ENCODE measurements around the gene LY6G6F.

Gene LY6G6F

DNA sequence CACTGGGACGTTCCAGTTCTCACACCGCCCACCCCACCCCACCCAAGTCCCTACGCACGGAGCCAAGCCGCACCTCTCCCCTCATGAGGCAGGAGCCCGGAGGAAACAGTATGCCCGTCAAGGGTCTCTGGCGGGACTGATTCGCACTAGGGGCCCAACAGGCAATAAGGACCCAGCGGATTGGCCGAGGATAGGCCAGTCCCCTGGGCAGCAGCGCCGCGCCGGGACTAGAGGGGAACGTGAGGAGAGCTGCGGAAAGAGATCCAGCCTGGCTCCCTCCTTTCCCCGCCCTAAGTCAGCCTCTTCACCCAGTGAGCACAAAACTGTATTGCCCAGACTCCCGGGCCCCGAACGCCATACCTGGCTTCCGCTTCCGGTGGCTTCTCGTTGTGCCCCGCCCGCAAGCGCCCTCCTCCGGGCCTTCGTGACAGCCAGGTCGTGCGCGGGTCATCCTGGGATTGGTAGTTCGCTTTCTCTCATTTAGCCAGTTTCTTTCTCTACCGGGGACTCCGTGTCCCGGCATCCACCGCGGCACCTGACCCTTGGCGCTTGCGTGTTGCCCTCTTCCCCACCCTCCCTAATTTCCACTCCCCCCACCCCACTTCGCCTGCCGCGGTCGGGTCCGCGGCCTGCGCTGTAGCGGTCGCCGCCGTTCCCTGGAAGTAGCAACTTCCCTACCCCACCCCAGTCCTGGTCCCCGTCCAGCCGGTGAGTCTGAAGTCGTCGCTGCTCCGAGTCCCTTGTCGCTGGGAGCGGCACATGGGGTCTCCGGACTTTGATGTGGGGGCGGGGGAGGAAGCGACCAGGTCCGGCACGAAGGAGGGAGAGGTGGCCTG is 40.9 kb upstream of the LY6G6F start, which contains the start of gene CSNK2B:
Gene CSNK2B (plus strand): TSS at position 580 of the 836 bp plus-strand sequence. CDS start 752 bp downstream, outside the sequence.
- peak within 1 kb of the TSS; percentile 96 for H3K4me3 ChIP-seq (replicated peaks; ENCODE audit: low read depth, low read length)
- peak; percentile 97 for DNase-seq (ENCODE audit: low read depth)
- TF ChIP-seq, protein P1, sequence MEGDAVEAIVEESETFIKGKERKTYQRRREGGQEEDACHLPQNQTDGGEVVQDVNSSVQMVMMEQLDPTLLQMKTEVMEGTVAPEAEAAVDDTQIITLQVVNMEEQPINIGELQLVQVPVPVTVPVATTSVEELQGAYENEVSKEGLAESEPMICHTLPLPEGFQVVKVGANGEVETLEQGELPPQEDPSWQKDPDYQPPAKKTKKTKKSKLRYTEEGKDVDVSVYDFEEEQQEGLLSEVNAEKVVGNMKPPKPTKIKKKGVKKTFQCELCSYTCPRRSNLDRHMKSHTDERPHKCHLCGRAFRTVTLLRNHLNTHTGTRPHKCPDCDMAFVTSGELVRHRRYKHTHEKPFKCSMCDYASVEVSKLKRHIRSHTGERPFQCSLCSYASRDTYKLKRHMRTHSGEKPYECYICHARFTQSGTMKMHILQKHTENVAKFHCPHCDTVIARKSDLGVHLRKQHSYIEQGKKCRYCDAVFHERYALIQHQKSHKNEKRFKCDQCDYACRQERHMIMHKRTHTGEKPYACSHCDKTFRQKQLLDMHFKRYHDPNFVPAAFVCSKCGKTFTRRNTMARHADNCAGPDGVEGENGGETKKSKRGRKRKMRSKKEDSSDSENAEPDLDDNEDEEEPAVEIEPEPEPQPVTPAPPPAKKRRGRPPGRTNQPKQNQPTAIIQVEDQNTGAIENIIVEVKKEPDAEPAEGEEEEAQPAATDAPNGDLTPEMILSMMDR (IDR thresholded peaks at IDR 0.05; ENCODE audit: low read length, missing control alignments) = no peak

DNA sequence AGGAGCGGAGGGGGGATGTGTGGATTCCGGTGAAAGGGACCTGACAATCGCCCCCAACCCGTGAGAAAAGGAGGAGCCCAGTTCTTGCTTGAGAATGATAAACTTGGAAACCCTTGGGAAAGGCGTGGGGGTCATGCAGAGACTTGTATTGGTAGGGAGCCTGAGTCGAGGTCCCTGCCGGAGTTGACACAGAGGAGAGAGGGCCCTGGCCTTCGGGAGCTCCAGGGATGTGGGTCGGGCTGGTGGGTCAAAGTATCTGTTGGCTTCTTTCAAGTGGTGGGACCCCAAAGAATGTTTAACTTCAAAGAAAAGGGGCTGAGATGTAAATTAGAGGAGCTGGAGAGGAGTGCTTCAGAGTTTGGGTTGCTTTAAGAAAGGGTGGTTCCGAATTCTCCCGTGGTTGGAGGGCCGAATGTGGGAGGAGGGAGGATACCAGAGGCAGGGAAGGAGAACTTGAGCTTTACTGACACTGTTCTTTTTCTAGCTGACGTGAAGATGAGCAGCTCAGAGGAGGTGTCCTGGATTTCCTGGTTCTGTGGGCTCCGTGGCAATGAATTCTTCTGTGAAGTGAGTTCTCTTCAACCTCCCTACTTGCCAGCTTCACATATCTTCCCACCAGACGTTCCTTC is 40.2 kb upstream of the LY6G6F start:
- peak overlapping the region; percentile 96 for H3K4me3 ChIP-seq (replicated peaks; ENCODE audit: low read depth, low read length)
- TF ChIP-seq, protein P1 (IDR thresholded peaks at IDR 0.05; ENCODE audit: low read length, missing control alignments) = no peak
- DNase-seq (ENCODE audit: low read depth) = no peak

DNA sequence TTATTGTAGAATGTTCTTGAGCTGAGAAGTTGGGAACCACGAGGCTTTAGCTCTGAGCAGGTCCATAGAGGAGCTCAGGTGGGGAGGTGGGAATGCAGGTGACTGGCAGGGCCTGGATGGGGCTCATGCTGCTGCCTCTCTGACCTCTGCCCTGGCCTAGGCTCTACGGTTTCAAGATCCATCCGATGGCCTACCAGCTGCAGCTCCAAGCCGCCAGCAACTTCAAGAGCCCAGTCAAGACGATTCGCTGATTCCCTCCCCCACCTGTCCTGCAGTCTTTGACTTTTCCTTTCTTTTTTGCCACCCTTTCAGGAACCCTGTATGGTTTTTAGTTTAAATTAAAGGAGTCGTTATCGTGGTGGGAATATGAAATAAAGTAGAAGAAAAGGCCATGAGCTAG is 37.0 kb upstream of the LY6G6F start, which contains the start of gene LY6G5B:
Gene LY6G5B (plus strand): TSS at position 301 of the 400 bp plus-strand sequence. CDS start 975 bp downstream, outside the sequence.
- DNase-seq (ENCODE audit: low read depth) = no peak
- H3K4me3 ChIP-seq (replicated peaks; ENCODE audit: low read depth, low read length) = no peak within 1 kb of the TSS
- TF ChIP-seq, protein P1 (IDR thresholded peaks at IDR 0.05; ENCODE audit: low read length, missing control alignments) = no peak

DNA sequence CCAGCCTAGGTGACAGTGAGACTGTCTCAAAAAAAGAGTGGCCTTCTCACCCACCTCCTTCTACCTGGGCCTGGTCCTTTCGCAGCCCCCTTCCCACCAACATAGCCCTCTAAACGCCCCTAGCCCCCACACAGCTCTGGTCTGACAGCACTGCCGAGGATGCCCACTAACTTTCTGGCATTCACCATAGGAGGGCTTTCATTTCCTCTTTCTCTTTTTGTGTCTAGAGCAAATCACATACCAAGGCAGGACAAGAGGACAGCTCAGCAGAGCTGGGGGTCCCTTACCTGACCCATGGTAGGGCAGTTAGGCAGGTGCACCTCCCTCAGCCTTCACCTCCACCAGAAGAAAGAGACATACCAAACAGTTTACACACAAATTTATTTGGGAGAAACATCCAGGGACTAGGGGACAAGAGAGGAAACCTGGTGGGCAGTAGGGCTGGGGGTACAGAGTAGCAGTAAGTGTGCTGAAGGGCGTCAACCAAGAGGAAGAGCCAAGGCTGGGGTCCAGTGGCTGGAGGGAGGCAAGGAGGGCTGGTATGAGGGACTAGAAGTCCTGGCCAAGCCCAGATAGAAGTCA is 30.3 kb upstream of the LY6G6F start:
- no peak overlapping the region for H3K4me3 ChIP-seq (replicated peaks; ENCODE audit: low read depth, low read length)
- DNase-seq (ENCODE audit: low read depth) = no peak
- TF ChIP-seq, protein P1 (IDR thresholded peaks at IDR 0.05; ENCODE audit: low read length, missing control alignments) = no peak

DNA sequence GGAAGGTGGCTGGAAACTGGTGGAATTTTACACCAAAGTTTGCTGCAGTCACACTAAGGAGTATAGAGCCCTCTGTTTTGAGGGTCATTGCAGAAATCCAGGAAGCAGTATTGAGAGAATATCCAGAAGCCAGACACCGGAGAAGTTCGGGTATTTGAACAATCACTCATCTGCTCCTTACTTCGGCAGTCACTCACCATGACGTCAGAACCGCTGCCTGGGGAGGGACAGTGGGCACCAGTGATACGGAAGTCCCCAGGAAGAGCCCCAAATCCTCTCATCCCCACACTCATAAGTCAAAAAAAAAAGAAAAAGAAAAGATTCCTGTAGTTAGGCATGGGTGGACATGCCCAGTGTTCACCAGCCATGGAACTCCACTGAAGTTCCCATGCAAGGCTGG is 29.8 kb upstream of the LY6G6F start:
- H3K4me3 ChIP-seq (replicated peaks; ENCODE audit: low read depth, low read length) = no peak overlapping the region
- TF ChIP-seq, protein P1 (IDR thresholded peaks at IDR 0.05; ENCODE audit: low read length, missing control alignments) = no peak
- no peak for DNase-seq (ENCODE audit: low read depth)

DNA sequence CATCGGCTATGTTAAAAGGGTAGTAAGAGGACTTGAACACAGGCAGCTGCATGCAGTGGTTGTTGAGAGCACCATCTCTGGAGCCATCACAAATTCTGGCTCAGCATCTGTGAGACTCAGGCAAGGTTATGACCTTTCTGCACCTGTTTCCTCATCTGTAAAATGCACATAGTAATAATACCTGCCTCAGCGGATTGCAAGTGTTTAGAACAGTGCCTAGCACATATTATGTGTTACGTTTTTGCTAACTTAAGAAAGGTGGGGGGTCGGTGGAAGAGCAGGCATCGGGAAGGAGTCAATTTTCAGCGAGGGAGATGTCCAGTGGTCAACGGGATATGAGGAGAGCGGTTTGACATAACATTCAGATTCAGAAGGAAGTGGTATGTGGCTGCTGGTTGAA is 28.7 kb upstream of the LY6G6F start:
- H3K4me3 ChIP-seq (replicated peaks; ENCODE audit: low read depth, low read length) = no peak overlapping the region
- TF ChIP-seq, protein P1 (IDR thresholded peaks at IDR 0.05; ENCODE audit: low read length, missing control alignments) = no peak
- no peak for DNase-seq (ENCODE audit: low read depth)
